ENCODE data around the gene BICDL2.
"Not testable (repeated sequence)": the region's sequence is repeated elsewhere in the genome, so short reads cannot be mapped to it uniquely, and the experiment has no call there.

Gene BICDL2

DNA sequence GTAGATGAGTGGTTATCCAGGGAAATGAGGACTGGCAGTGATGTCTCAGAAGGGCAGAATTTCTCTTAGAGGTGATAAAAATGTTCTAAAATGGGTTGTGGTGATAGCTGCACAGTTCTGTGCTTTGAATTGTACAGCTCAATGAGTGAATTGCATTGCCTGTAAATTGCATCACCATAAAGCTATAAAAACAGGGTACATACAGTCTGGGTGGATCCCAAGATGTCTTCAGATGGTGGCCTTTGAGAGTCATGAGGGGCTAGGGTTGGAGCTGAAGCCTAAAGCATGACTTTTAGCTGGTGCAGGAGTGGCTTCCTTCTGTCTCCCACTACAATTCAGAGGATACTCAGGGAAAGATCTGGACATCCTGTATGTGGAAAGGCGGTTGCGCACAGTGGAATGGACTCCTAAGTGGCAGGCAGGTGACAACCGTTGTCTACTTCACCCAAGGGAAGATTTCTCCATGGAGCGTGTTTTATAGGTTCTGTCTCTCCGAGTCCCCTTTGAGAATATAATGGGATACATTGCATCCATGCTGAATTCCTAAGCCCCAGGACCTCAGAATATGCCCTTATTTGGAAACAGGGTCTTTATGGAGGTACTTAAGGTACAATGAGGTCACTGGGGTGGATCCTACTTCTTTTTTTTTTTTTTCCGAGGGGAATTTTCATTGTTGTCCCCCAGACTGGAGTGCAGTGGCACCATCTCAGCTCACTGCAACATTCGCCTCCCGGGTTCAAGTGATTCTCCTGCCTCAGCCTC lies 27.1 kb upstream of the BICDL2 start:
- DNase-seq: no peak

GRCh38 chr16:3062553-3062952 lies 25.8 kb upstream of the BICDL2 start:
- DNase-seq: no peak

- no peak for DNase-seq
Observed at GRCh38 chr16:3060339-3061127, 23.8 kb upstream of the BICDL2 start.

GRCh38 chr16:3059723-3060242 lies 23.0 kb upstream of the BICDL2 start:
- no peak for DNase-seq

- DNase-seq: peak; percentile 97
Observed at GRCh38 chr16:3059041-3059722, 22.4 kb upstream of the BICDL2 start.

- peak; percentile 79 for DNase-seq
Observed at GRCh38 chr16:3058139-3059030, 21.6 kb upstream of the BICDL2 start.

- no peak for DNase-seq
Observed at GRCh38 chr16:3057181-3058138, 20.7 kb upstream of the BICDL2 start.

GRCh38 chr16:3056336-3057180 lies 19.8 kb upstream of the BICDL2 start:
- no peak for DNase-seq

DNA sequence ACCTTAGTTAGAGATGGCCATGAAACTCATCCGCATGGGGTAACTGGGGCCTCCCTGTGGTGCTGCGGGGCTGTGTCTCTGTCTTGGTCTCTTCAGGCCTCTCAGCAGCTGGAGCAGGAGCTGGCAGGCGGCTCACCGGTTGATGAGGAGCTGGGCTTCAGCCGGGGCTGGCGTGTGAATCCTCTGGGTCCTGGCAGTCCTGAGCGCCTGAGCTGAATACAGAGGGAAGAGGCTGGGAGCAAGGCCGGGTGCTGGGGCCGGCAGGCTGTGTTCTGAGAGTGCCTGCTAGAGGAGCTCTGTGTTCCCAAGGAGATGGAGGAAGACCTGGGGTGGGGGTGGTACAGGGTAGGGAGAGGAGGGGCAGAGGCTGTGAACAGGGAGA lies 19.0 kb upstream of the BICDL2 start:
- not testable (repeated sequence) for DNase-seq

GRCh38 chr16:3054965-3055733 lies 18.4 kb upstream of the BICDL2 start:
- no peak for DNase-seq

GRCh38 chr16:3053330-3053710 lies 16.6 kb upstream of the BICDL2 start:
- DNase-seq: not testable (repeated sequence)

DNA sequence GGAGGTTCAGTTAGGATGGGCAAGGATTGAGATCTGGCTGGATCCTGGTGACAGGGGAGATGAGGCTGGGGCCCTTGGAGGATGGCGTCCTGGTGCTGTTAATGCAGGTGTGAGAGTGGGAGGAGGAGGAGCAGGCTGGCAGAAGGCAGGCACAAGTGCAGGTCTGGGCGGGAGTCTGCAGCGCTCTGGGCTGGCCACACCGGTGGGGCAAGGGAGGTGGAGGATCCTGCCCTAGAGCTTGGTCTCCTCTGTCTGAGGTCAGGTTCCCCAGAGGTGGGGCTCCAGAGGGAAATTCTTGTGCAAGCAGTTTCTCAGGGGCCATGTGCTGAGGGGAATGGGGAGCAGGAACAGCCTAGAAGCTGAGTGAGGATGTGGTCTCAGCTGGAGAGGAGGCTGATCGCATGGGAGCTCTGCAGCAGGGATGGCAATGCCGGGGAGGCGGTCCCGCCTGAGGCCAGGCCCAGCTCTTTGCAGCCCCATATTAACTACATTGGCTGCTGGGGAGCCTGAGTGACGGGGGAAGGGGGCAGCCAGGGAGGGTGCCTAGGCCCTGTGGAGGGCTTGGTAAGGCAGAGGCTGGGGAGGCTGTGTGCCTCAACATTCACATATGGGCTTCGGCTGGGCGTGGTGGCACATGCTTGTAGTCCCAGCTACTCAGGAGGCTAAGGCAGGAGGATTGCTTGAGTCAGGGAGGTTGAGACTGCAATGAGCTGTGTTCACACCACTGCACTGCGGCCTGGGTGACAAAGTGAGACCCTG lies 16.0 kb upstream of the BICDL2 start:
- DNase-seq: peak; percentile 70

- DNase-seq: no peak
Observed at GRCh38 chr16:3051494-3051893, 14.8 kb upstream of the BICDL2 start.

DNA sequence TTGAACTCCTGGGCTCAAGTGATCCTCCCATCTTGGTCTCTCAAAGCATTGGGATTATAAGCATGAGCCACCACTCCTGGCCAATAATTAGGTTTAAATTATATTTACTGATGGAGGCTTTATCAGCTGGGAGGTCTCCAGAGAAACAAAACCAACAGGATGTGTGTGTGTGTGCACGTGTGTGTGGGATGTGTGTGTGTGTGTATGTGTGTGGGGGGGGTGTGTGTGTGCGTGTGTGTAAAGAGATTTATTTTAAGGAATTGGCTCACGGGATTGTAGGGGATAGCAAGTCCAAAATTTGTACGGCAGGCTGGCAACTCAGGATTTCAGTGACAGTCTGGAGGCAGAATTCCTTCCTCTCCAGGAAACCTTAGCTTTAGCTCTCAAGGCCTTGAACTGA lies 14.3 kb upstream of the BICDL2 start:
- no peak for DNase-seq

DNA sequence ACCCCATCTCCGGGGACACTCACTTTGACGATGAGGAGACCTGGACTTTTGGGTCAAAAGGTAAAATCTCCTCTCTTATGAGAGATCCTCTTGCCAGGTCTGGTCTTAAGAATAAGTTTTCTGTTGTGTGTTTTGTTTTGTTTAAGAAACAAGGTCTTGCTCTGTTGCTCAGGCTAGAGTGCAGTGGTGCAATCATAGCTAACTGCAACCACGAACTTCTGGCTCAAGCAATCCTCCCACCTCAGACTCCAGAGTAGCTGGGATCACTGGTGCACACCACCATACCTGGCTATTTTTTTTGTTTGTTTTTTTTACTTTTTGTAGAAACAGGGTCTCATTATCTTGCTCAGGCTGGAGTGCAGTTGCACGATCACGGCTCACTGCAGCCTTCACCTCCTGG lies 13.7 kb upstream of the BICDL2 start:
- DNase-seq: no peak

- no peak for DNase-seq
Observed at GRCh38 chr16:3049921-3050481, 13.3 kb upstream of the BICDL2 start.

DNA sequence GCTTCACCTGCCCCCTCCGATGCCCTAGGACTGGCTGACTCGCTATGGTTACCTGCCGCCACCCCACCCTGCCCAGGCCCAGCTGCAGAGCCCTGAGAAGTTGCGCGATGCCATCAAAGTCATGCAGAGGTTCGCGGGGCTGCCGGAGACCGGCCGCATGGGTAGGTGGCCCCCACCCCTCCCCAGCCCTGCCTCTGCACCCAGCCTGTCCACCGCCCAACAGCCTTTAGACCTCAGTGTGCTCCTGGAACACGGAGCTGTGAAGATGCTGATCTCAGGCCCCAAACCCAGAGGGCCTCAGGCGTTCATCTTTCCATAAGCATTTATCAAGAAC lies 10.6 kb upstream of the BICDL2 start:
- DNase-seq: no peak

GRCh38 chr16:3046641-3047386 lies 10.1 kb upstream of the BICDL2 start:
- no peak for DNase-seq
